CD4-positive, alpha-beta T cell treated with Interleukin-10 for 1 hour (primary cell): Measurements from ENCODE around the gene CLTB.
A peak's percentile ranks its signal among the peaks of the same experiment; 100 is the strongest.

ENCODE experiments used
- DNase-seq: peaks from one replicate; pipeline ENCODE4 v3.0.0-alpha.2; 2020

Gene CLTB

DNA sequence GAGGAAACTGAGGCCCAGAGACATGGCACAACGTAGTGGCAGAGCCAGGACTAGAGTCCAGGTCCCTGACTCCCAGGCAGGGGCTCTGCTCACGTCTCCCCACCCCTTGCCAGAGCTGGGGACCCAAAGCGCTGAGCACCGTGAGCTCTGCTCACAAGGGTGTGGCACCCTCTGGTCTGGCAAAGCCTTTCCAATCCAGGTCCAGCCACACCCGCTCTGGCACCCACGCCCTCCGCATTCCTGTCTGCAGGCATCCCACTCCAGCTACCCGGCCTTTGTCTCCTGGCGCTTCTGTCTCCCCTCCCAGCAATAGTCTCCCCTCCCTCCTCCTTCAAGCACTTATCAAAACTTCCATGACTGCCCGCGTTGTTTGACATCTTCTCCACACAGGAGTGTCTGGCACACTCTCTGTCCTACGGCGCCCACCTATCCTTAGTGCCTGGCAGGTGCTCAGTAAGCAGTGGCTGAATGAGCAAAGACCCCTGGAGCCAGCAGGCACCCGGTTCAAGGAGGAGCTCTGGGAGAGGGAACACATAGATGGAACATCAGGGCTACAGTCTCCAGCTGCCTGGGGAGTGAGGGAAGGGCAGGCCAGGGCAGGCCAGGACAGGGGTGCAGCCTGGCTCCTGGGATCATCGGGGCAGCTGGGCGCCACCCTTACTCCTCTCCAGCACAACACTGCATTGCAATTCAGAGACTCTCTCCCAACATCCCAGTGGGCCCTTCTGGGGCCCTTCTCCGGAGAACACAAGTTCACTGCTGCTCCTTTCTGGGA, 15.8 kb downstream of the CLTB start:
- DNase-seq, result no peak

DNA sequence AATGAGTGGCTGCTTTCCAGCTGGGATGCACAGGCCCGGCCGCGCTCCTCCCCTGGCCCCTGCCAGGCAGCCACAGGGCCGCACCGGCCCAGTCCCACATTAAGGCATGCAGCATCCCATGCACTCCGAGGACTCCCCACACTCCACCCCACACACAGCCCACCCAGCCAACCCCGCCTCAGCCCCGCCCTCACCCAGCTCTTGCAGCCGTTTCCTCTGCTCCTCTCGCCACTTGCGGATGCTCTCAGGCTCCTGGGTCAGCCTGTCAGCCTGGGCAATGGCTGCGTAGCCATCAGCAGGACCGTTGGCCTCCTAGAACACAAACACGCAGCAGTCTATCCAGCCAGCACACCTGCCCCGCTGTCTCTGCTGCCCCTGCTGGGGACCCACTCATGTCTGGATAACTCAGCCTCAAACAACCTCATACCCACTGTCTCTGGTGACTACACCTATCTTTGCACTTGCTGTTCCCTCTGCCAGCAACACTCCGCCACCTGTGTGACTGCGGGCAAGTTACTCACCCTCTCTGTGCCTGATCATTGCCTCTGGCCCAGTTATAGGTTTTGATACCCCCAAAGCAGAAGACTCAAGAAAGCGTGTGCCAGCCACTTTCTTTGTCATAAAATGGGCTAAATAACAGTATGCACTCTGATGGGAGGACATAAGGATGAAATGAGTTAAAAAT, 18.5 kb downstream of the CLTB start:
- DNase-seq, result no peak

DNA sequence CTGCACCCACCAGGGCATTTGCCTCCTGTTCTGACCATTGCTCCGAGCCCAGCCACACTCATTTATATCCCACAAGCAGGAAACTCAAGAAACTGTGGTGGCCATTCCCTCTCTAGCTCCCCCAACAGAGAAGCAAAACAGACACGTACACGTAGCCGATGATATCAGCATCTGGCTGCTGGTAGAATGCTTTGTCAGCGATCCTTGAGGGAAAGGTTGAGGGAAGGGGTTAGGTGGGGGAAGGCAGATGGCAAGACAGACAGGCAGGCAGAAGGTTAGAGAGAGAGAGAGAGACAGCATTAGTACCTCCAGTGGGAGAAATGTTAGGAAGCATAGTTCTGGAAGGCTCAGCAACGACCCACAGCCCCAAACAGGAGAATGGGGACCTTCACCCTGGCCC, 20.0 kb downstream of the CLTB start:
- no peak for DNase-seq

DNA sequence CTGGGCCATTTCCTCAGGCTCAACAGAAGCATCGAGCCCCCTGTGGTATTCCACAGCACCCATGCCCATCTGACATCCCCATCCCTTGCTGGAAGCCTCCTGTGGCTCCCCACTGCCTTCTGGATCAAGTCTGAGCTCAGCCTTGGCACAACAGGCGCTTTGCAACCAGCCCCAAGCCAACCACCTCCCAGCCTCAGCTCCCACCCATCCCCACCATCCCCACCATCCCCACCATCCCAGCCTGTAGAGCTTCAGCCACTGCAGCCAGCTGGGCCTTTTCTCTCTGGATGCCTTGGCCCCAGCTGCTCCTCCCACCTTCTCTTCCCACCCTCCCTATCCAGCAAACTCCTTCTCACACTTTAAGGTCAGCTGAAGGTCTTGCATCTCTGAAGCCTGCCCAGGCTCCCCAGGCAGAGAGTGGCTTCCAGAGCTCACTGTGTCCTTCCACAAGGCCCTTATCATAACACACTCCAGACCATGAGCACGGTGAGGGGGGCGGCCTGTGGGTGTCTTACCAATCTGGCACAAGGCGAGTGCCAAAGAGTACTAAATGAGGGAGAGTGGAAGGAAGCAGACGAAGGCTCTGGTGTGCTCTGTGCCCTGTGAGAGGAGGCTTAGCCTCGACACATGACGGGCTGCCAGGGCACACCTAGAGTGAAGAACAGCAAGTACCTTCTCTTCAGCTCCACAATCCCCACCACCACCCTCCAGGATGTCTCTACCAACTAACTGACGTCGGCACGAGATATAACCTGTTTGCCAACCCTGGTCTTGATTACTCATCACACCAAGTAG, 21.3 kb downstream of the CLTB start:
- no peak for DNase-seq

DNA sequence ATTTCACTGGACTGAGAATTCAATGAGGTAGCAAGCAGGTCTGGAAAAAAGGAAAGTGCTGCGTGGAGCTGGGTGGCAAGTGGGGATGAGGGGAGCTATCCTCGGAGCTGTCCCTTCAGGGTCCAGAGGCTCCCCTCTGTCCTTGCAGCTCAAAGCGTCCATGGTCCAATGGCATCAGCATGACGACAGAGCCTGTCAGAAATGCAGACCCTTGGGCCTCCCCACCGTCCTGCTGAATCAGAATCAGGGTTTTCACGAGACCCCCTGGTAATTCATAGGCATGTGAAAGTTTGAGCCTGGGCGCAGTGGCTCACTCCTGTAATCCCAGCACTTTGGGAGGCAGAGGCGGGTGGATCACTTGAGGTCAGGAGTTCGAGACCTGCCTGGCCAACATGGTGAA, 22.2 kb downstream of the CLTB start:
- no peak for DNase-seq

DNA sequence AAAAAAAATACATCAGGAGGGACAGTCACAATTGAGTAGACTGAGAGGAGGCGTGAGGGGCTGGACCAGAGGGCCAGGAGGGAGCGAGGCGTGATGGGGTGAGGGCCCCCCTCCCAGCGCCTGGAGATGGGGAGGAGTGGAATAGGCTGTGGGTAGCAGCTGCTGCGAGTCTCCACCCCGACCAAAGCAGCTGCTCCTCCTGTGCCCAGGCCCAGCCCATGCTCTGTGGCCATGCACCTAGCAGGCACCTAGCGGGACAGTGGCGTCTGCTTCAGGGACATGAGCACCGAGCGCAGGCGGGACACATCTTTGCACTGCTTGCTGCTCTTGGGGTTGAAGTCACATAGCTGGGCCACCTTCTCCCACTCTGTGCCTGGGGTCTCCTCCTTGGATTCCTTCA, 23.8 kb downstream of the CLTB start:
- DNase-seq, result no peak

DNA sequence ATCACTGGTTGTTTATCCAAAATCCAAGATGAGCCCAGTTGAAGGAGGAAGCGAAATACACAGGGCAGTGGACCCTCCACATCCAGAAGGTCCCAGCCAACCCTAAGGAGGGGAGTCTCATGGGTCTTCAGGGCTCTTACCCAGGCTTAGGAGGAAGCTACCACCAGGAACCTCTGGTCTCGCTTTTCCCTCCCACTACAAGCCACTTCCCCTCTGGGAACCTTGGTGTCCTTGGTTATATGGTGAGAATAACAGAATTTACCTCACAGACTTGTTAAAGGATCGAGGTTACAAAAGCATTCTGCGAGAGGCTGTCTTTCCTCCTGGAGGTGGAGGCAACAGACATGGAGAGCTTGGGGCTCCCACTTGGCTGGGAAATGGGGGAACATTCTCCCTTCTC, 24.3 kb downstream of the CLTB start:
- DNase-seq, result no peak

DNA sequence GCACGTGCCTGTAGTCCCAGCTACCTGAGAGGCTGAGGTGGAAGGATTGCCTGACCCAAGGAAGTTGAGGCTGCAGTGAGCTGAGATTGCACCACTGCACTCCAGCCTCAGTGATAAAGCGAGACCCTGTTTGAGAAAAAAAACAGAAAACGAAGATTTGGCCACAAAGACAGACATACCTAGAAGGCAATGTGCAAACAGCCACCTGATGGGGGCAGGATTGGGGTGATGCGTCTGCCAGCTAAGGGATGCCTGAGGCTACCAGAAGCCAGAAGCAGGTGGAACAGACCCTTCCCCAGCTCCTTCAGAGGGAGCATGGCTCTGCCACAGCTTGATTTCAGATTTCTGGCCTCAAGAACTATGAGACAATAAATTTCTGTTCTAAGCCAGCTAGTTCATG, 24.9 kb downstream of the CLTB start:
- no peak for DNase-seq

DNA sequence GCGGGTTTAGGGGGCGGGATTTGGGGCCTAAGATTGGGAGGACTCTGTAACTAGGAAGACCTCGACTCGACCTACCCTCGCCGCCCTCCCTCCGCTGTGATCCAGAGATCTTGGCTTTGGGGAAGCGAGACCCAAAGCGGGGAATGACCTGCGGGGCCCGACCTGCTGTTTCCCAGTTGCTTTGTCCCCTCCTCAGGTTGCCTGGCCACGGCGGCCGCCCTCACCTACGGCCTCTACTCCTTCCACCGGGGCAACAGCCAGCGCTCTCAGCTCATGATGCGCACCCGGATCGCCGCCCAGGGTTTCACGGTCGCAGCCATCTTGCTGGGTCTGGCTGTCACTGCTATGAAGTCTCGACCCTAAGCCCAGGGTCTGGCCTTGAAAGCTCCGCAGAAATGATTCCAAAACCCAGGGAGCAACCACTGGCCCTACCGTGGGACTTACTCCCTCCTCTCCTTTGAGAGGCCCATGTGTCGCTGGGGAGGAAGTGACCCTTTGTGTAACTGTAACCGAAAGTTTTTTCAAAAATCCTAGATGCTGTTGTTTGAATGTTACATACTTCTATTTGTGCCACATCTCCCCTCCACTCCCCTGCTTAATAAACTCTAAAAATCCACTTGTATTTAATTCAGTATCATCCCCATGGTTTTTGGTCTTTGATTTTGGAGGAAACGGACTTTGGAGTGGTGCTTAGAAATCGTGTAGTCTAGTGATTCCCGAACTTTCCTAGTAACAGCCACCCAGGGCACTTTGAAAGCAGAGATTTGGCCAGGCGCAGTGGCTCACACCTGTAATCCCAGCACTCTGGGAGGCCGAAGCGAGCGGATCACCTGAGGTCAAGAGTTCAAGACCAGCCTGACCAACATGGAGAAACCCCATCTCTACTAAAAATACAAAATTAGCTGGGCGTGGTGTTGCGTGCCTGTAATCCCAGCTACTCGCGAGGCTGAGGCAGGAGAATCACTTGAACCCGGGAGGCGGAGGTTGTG, 26.9 kb downstream of the CLTB start:
- DNase-seq, result no peak

DNA sequence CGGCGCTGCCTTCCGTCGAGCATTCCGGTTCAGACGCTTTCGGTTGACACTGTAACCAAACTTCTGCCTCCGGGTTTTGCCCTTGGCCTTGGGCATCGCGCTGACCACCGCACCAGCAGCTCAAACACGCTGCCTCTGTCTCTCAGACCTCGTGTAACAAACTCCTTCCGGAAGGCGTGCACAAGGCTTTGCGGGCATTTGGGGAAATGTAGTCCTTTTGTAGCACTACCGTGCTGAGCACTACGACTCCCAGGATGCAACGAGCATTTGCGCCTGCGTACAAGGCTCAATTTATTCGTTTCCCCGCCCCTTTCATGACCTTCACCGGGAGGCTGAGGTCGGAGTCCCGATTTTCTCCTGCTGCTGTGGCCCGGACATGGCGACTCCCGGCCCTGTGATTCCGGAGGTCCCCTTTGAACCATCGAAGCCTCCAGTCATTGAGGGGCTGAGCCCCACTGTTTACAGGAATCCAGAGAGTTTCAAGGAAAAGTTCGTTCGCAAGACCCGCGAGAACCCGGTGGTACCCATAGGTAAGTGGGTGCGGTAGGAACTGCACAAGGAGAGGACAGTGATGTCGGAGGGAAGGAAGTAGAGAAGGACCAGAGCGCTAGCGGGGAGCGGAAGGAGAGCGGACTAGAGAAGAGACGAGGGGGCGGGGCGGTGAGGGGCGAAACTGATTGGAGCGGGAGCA, 27.8 kb downstream of the CLTB start, which contains the start of the genes HIGD2A and NOP16:
Gene HIGD2A (plus strand): TSS at position 308 of the 691 bp plus-strand sequence. CDS start 69 bp downstream, at position 377.
Gene NOP16 (minus strand): TSS at position 155 of the 691 bp plus-strand sequence. CDS start 59 bp downstream, at position 96.
- peak; percentile 99 for DNase-seq

DNA sequence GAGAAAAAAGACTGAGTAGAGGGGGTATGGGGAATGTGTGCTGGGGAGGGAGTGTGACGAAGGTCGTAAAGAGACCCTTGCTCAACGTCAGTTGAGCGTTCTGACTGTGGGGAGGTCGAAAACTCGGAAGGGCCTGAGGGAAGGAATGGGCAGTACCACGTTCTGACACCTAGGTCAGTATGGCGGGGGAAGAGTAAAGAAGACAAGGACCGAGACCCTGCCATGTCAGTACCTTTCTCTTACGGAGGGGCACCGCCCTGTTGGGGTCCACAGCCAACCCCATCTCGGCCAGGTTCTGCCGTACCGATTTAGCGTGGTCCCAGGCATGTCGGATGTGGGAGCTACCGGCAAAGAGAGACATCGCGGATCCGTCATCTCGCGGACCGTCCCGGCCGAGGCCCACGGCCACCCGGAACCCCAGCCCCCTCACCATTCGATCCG, 28.3 kb downstream of the CLTB start:
- DNase-seq, result no peak

DNA sequence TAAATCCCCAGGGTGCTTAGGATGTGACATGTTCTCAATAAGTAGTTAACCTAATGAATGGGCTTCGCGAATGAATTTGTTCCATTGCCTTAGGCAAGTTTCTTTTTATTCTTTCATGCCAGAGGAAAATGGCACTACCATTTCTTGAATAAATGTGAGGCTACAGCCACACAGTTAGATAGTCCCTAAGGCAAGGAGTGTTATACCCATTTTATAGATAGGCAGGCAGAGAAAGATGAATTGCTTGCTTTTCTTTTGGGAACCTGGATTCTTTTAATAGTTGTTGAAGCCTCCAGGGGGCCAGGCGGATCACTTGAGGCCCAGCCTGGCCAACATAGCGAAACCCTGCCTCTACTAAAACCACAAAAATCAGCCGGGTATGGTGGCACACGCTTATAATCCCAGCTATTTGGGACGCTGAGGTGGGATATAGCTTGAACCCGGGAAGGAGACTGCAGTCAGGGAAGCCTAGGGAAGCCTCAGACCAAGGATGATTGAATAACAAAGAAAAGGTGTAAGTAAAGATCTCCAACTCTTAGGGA, 28.9 kb downstream of the CLTB start:
- no peak for DNase-seq

DNA sequence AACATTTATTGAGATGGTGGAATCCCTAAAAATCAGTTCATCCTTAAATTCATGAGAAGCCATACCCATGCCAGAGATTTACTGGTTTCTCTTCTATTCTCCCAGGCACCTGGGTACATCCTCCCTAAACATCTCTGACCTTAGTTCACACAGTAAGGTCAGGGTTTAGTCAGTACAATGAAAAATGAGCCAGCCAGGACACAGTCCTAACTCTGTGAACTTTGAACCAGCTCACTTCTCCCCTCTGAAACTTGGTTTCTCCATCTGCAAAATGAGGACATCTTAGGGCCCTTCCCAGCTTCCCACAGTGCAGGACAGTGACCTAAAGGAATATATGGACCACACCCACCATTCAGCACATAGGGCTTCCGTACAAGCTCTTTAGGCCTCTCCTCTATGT, 29.8 kb downstream of the CLTB start:
- no peak for DNase-seq

DNA sequence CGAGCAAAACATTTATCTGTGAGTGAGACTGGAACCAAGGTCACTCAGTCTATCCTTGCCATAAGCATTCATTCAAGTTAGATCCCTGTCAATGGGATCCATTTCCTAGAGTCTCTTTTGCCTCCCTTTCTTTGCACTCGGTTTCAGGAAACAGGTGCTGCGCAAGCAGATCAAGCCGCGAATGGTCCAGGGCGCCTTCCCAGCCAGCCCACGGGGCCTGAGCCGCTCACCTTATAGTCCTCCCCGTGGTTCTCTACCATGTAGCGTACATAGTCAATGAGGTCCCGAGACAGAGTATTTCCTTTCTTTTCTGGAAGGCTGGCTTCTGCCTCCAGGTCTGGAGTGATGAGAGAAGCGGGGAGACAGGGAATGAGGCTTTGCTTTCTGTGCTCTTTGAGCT, 31.3 kb downstream of the CLTB start:
- DNase-seq, result no peak

DNA sequence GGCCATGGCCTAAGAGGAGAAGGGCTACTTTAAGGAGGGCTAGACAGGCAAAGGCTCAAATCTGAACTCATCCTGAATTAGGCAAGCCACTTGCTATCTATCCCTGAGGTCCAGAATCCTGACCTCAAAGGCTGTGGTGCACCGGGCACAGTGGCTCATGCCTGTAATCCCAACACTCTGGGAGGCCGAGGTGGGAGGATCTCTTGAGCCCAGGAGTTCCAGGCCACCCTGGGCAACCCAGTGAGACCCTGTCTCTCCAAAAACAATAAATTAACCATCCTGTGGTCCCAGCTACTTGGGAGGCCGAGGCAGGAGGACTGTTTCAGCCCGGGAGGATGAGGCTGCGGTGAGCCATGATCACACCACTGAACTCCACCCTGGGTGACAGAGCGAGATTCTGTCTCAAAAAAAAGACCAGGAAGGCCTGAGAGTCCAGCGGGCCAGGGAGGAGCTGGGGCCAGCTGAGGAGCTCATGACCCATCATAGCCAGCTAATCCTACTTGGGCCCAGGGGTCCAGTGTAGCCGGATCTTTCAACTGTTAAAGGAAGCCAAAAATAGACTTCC, 31.9 kb downstream of the CLTB start:
- no peak for DNase-seq

DNA sequence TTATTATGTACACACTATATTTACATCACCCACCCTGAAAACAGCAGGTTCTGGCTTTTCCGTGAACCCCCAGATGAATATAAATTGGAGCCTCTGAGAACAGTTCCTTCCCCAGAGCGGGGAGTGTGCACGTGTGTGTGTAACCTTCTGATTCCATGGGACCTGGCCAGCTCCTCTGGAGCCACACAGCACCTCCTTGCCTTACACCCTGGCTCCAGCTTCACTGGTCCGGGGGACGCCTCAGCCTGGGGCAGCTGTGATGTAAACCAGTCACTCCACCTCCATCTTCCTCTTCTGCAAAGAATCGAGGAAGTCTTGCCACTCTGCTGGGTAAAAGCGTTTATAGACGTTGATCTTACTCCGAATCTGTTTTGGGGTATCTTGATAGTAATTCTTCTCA, 32.4 kb downstream of the CLTB start:
- no peak for DNase-seq

DNA sequence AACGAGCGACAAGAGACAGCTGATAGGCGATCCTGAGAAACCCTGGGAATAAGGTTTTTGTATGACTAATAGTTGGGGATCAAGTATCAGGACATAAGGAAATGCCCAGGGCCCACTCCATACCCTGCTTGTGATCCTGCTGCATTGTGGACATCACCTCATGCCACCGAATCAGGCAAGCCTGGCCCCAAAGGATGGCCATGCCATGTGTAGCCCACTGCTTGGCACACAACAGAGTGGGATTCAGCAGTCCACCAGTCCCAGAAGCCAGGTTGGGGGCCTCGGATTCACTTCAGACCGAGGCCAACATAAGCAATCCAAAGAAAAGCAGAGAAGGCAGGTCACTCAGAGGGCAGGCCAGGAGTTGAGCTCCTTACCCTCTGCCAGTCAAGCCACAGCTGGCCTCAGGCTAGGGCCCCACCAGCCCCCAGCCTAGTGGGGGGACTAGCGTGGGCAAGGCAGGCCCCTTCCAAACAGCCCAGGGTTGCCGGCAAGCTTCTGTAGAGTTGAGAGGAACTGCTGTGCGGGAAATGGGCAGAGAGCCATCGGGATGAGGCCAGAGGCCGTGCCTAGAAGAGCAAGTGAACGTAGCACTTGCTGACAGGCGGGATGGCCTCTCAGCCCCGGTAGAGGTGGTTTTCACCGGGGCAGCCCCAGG, 33.0 kb downstream of the CLTB start:
- DNase-seq, result no peak

DNA sequence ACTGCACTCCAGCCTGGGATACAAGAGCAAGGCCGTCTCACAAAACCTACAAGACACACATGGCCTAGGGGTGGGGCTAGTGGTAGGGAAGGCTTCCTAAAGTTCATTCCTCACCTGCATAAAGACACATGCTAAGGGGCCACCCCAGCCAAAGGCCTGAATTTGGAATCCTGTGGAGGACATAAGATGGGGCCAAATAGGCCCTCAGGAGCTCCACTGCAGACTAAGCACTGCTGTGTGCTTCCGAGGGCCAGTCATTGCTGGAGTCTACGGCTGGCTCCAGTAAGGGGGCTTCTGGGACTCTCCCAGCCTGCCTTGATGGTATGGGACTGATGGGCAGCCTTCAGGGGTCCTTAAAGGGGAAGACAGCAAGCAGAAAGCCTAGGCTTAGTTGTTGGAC, 33.6 kb downstream of the CLTB start:
- DNase-seq, result no peak

DNA sequence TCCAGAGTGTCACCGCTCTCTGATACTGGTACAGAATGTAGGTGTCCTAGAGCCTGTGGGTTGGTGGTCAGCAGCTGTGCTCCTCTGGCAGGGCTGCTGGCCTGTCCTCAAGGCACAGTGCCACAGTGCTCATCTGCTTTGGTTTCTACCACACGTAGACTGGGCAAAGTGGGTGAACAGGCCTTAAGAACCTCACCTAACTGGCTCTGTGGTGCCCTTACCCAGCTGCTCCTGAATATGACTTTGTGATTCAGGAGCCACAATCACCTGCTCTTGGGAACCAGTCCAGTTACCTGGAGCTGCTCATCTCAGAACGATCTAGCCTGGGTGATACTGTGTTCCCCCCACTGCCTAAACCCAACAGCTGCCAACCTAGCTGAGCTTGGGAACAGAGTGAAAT, 34.4 kb downstream of the CLTB start:
- DNase-seq, result no peak

DNA sequence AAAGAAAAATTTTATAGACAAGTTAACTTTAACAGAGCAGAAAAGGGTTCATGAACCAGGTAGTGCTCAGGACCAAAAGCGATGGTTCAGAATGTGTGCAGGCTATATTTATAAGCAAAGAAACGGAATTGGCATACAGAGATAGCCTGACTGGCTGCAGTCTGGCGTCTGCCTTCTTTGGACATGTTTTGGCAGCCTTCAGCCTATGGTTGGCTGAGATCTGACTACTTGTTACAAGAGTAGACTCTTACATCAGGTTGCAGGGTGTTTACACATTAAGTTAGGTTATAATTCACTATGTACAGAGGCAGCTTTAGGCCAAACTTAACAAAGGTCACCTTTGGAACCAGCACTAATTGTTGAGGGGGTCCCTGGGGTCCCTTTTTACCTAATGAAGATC, 34.9 kb downstream of the CLTB start:
- DNase-seq, result no peak
